K562 (cell line): Measurements from ENCODE around the gene DEGS2. TPM values are rescaled to one million over a fixed set of nuclear protein-coding genes. Genes with fewer than 3 reads are reported as not detected.

Experiments used
- ATAC-seq: fragments of 200-7000 bp; cut with Tn5 transposase; 3 replicates; pipeline ENCODE4 v1.9.1; 2020; ENCODE audit warnings: moderate library complexity
- BruUV-seq: library from RNA; stranded (reverse); fragments of 400-500 nt; replicated peaks from 2 replicates; lab custom pipeline; 2021; lab: Mats Ljungman, UMichigan
- CTCF ChIA-PET: fragments of 300-600 bp; formaldehyde crosslinking; extraction: SDS; loops from one replicate; lab custom pipeline; 2021; ENCODE audit warnings: low intra/inter-chr PET ratio; lab: Yijun Ruan, JAX
- POLR2A ChIA-PET: fragments of 300-600, 350-650 bp; sonication (Branson Sonifier 250); formaldehyde crosslinking; extraction: SDS; loops from one replicate; lab custom pipeline; 2021; ENCODE audit warnings: antibody characterized with exemption, inconsistent platforms; lab: Yijun Ruan, JAX
- DNase-seq, 4 experiments: peaks; one replicate each; pipeline versions ENCODE4 v3.0.0 to v3.0.0-alpha.2; 2011 to 2018; ENCODE audit warnings: low spot score in 3 of 4, mixed read lengths in 3 of 4; ENCODE audit errors: extremely low read depth in 1 of 4
- FAIRE-seq: peaks from 2 replicates; lab custom pipeline; 2011; peaks lifted over from hg19 to GRCh38; lab: Jason Lieb, UNC
- H2AFZ ChIP-seq: 2 replicates; pipeline ENCODE4 v1.6.0; 2011; ENCODE audit warnings: low read depth, low read length, control low read depth, inconsistent platforms
- H3K27ac ChIP-seq: fragments of 200-600 bp; 3 replicates; pipeline ENCODE4 v1.8.0; 2011; ENCODE audit warnings: low read depth, mild to moderate bottlenecking, control low read depth, inconsistent platforms, low read length, moderate library complexity, mixed read lengths; ENCODE audit errors: extremely low read depth
- H3K27me3 ChIP-seq, 2 experiments: fragments of 300-600 bp in 1 of 2; 2 replicates in 1 of 2; 3 replicates in 1 of 2; pipeline versions ENCODE4 v1.6.0 to v1.8.0; 2011; ENCODE audit warnings: inconsistent platforms in 2 of 2, low read length in 2 of 2, mild to moderate bottlenecking in 1 of 2, mixed read lengths in 1 of 2, moderate library complexity in 1 of 2; ENCODE audit not compliant: control insufficient read depth in 2 of 2, insufficient read depth in 2 of 2
- H3K36me3 ChIP-seq: fragments of 300-600 bp; 3 replicates; pipeline ENCODE4 v1.8.0; 2011; ENCODE audit warnings: mild to moderate bottlenecking, low read length, inconsistent platforms; ENCODE audit not compliant: control insufficient read depth, insufficient read depth
- H3K4me1 ChIP-seq, 2 experiments: fragments of 200-600 bp in 1 of 2; replicated peaks in 1 of 2; 2 replicates in 1 of 2; 3 replicates in 1 of 2; pipeline versions ENCODE4 v1.5.1 to v1.8.0; 2011; ENCODE audit warnings: inconsistent platforms in 2 of 2, low read length in 2 of 2, mild to moderate bottlenecking in 1 of 2, mixed read lengths in 1 of 2, moderate library complexity in 1 of 2; ENCODE audit not compliant: control insufficient read depth in 2 of 2, insufficient read depth in 2 of 2
- H3K4me2 ChIP-seq: 2 replicates; pipeline ENCODE4 v1.6.1; 2011; ENCODE audit warnings: low read length, control low read depth, inconsistent platforms, mixed read lengths; ENCODE audit not compliant: insufficient read depth
- H3K4me3 ChIP-seq: fragments of 200-600 bp; sonication (generic), shearing (Covaris generic); 2 replicates; pipeline ENCODE4 v1.5.1; 2016; ENCODE audit warnings: control low read depth, inconsistent platforms
- H3K79me2 ChIP-seq: fragments of 200-600 bp; 3 replicates; pipeline ENCODE4 v1.8.0; 2011; ENCODE audit warnings: low read length, inconsistent platforms; ENCODE audit not compliant: control insufficient read depth, insufficient read depth
- H3K9ac ChIP-seq, 2 experiments: 2 replicates each; pipeline versions ENCODE4 v1.6.0 to v1.6.1; 2011; ENCODE audit warnings: low read depth in 2 of 2, low read length in 2 of 2, control low read depth in 1 of 2, inconsistent platforms in 1 of 2, mild to moderate bottlenecking in 1 of 2, mixed read lengths in 1 of 2; ENCODE audit not compliant: insufficient read depth in 1 of 2
- H3K9me1 ChIP-seq: one replicate; pipeline ENCODE4 v1.6.0; 2011; ENCODE audit warnings: inconsistent platforms, mild to moderate bottlenecking, low read length, moderate library complexity; ENCODE audit not compliant: control insufficient read depth, insufficient read depth
- H3K9me3 ChIP-seq: replicated peaks from 2 replicates; pipeline ENCODE4 v1.5.1; 2011; ENCODE audit warnings: low read depth, low read length, inconsistent platforms; ENCODE audit not compliant: control insufficient read depth, insufficient read depth
- H4K20me1 ChIP-seq: replicated peaks from 2 replicates; pipeline ENCODE4 v1.6.1; 2011; ENCODE audit warnings: low read length, inconsistent platforms, mixed read lengths; ENCODE audit not compliant: control insufficient read depth, insufficient read depth
- CEBPZ ChIP-seq: fragments of 150-350 bp; IDR thresholded peaks from 2 replicates; pipeline ENCODE4 v1.6.1; 2014; ENCODE audit warnings: low read depth, mild to moderate bottlenecking, low read length, borderline replicate concordance
- ELK1 ChIP-seq: sonication (generic); formaldehyde crosslinking; IDR thresholded peaks from 2 replicates; pipeline ENCODE4 v1.8.1; 2022; ENCODE audit warnings: missing genetic modification reagents
- EWSR1 ChIP-seq: fragments of 450-650 bp; IDR thresholded peaks from 2 replicates; pipeline ENCODE4 v1.6.1; 2018; ENCODE audit warnings: borderline replicate concordance, mild to moderate bottlenecking, low read depth, moderate library complexity; ENCODE audit not compliant: partially characterized antibody
- FOXM1 ChIP-seq, 2 experiments: fragments of 450-650 bp in 1 of 2; sonication (generic) in 1 of 2; formaldehyde crosslinking in 1 of 2; IDR thresholded peaks; 2 replicates each; pipeline versions ENCODE4 v1.6.1 to v1.9.0; 2017 to 2022; ENCODE audit warnings: low read depth in 2 of 2, mild to moderate bottlenecking in 2 of 2, missing genetic modification reagents in 1 of 2, moderate library complexity in 1 of 2
- FOXP1 ChIP-seq: sonication (generic); formaldehyde crosslinking; IDR thresholded peaks from 2 replicates; pipeline ENCODE4 v1.8.0; 2022; ENCODE audit warnings: mild to moderate bottlenecking, missing genetic modification reagents
- GTF2E2 ChIP-seq: fragments of 200-800 bp; sonication (Bioruptor generic); IDR thresholded peaks from 2 replicates; pipeline ENCODE4 v1.6.1; 2016; ENCODE audit warnings: missing genetic modification characterization, missing compliant biosample characterization
- HDAC1 ChIP-seq, 2 experiments: fragments of 450-650 bp; IDR thresholded peaks; 2 replicates each; pipeline ENCODE4 v1.6.1; 2016 to 2017; ENCODE audit warnings: inconsistent platforms in 1 of 2, mild to moderate bottlenecking in 1 of 2, moderate library complexity in 1 of 2
- HNRNPL ChIP-seq: fragments of 200-400 bp; formaldehyde crosslinking; IDR thresholded peaks from 2 replicates; pipeline ENCODE4 v1.6.1; 2017; ENCODE audit warnings: low read depth, mild to moderate bottlenecking, low read length
- NCOA6 ChIP-seq: fragments of 450-650 bp; IDR thresholded peaks from 2 replicates; pipeline ENCODE4 v1.6.1; 2017; ENCODE audit warnings: mild to moderate bottlenecking
- NR3C1 ChIP-seq: sonication (generic); formaldehyde crosslinking; IDR thresholded peaks from 2 replicates; pipeline ENCODE4 v1.8.1; 2022; ENCODE audit warnings: missing genetic modification reagents
- RFX7 ChIP-seq: fragments of 250-450 bp; sonication (Bioruptor Pico); IDR thresholded peaks from 2 replicates; pipeline ENCODE4 v1.5.1; 2021; ENCODE audit warnings: mild to moderate bottlenecking
- RHOXF2B ChIP-seq: fragments of 250-450 bp; sonication (Bioruptor Pico); conservative IDR thresholded peaks from 2 replicates; pipeline ENCODE4 v1.5.1; 2021
- SMAD2 ChIP-seq: fragments of 150-350 bp; IDR thresholded peaks from 2 replicates; pipeline ENCODE4 v1.6.1; 2014; ENCODE audit warnings: low read depth, mild to moderate bottlenecking, low read length
- ZBTB5 ChIP-seq: fragments of 450-650 bp; IDR thresholded peaks from 2 replicates; pipeline ENCODE4 v1.6.1; 2017; ENCODE audit warnings: antibody characterized with exemption
- ZNF24 ChIP-seq: fragments of 450-650 bp; IDR thresholded peaks from 2 replicates; pipeline ENCODE4 v1.6.1; 2016
- ZNF77 ChIP-seq: fragments of 250-450 bp; sonication (Bioruptor Pico); IDR thresholded peaks from 2 replicates; pipeline ENCODE4 v1.5.0; 2020
- WGBS: fragments of 100-300 bp; shearing (Covaris generic); methylation state at CpG from one replicate; pipeline ENCODE4 v1.1.6; 2016; ENCODE audit warnings: low coverage, mixed read lengths; ENCODE audit not compliant: insufficient coverage; ENCODE audit errors: missing lambda C conversion rate; 5-methylcytosine and 5-hydroxymethylcytosine counted together
- in situ Hi-C: fragments of 300-500 bp; cut with MboI; formaldehyde crosslinking; loops from 4 replicates; pipeline ENCODE4 v1.15.0; 2018; ENCODE audit warnings: inconsistent platforms, mixed read lengths
- intact Hi-C: fragments of 100-400 bp; cut with micrococcal nuclease; formaldehyde crosslinking; loops from 2 replicates; pipeline ENCODE4 v1.14.2; 2022
- polyA plus RNA-seq, 8 experiments: library from polyadenylated mRNA; depleted of rRNA in 4 of 8; stranded (reverse) in 5 of 8; unstranded in 3 of 8; fragments of >200 nt; fragmentation: Nextera tagmentation in 2 of 8; fragmentation: Illumina TruSeq in 1 of 8; extraction: Ambion mirVana in 2 of 8; extraction: Trizol in 1 of 8; gene quantifications; 2 replicates each; pipeline versions ENCODE4 v1.2.1 to v1.2.3, GENCODE V29; 2011 to 2014; ENCODE audit warnings: inconsistent platforms in 1 of 8, missing spikeins in 1 of 8
- total RNA-seq, 7 experiments: library from RNA; depleted of rRNA in 6 of 7; stranded (reverse); fragments of >200 nt in 6 of 7; fragmentation: Illumina TruSeq in 2 of 7; extraction: Trizol in 2 of 7; gene quantifications; 2 replicates each; pipeline versions ENCODE4 v1.2.1 to v1.2.3, GENCODE V29; 2011 to 2021; ENCODE audit warnings: low replicate concordance in 1 of 7
- TF ChIP-seq, protein P1 (sequence below): fragments of 450-650 bp; IDR thresholded peaks from one replicate; pipeline ENCODE4 v1.6.1; 2018; ENCODE audit warnings: mild to moderate bottlenecking, moderate library complexity; ENCODE audit not compliant: partially characterized antibody

Gene DEGS2
- total and polyA plus RNA-seq, 9 of the 15 experiments (the other 6 are each of a cell fraction or from before 2014, with no cell fraction given): 0.22 to 2.9 (median 0.70) TPM

- FAIRE-seq (no peak), ATAC-seq (no peak)
- intact Hi-C loops (no loop called here), in situ Hi-C loops (no loop called here)
- no peak overlapping the region for H3K4me2 ChIP-seq
- no TSS peak for BruUV-seq
- no peak for TF ChIP-seq SMAD2
- no peak for TF ChIP-seq FOXM1 (IDR thresholded peaks at IDR 0.05; ENCODE audit: low read depth)
- no peak for TF ChIP-seq FOXM1 (CRISPR knock-in tag; IDR thresholded peaks at IDR 0.05; ENCODE audit: low read depth)
- no peak for TF ChIP-seq FOXP1 (CRISPR knock-in tag)
- no peak for TF ChIP-seq ZNF77
- TF ChIP-seq RFX7: no peak
- no peak for TF ChIP-seq NR3C1 (CRISPR knock-in tag)
- TF ChIP-seq GTF2E2 (tag): no peak
- TF ChIP-seq ZBTB5: no peak
- no peak for TF ChIP-seq ELK1
- no peak for TF ChIP-seq RHOXF2B (CRISPR knock-in tag)
- TF ChIP-seq, protein P1, sequence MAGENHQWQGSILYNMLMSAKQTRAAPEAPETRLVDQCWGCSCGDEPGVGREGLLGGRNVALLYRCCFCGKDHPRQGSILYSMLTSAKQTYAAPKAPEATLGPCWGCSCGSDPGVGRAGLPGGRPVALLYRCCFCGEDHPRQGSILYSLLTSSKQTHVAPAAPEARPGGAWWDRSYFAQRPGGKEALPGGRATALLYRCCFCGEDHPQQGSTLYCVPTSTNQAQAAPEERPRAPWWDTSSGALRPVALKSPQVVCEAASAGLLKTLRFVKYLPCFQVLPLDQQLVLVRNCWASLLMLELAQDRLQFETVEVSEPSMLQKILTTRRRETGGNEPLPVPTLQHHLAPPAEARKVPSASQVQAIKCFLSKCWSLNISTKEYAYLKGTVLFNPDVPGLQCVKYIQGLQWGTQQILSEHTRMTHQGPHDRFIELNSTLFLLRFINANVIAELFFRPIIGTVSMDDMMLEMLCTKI: no peak
- no peak for TF ChIP-seq ZNF24
- no peak for TF ChIP-seq CEBPZ
- no peak for TF ChIP-seq NCOA6
- TF ChIP-seq HDAC1 (IDR thresholded peaks at IDR 0.05): no peak
- TF ChIP-seq HNRNPL: no peak
- TF ChIP-seq EWSR1: no peak
- TF ChIP-seq, all 486 proteins: peak for 0
- no peak overlapping the region for H2AFZ ChIP-seq
- peaks cover 0 to 24% of the 10 kb centered on the region in 2 experiments; a peak in 2 of 5 replicates for H3K4me1 ChIP-seq
- H3K9me3 ChIP-seq: peaks cover 8% of the 10 kb centered on the region
- 70% methylated on average over 6 of the region's 6 CpGs for WGBS
- H3K27me3 ChIP-seq: no peaks in the 10 kb centered on the region
- no peak for DNase-seq
- ChIA-PET CTCF (no interaction called here), POLR2A (no interaction called here)
- no peaks in the 10 kb centered on the region for H3K9me1 ChIP-seq
- H3K36me3 ChIP-seq: no peaks in the 10 kb centered on the region
- no peak overlapping the region for H3K9ac ChIP-seq
- H3K4me3 ChIP-seq: no peak overlapping the region
- H3K79me2 ChIP-seq: no peaks in the 10 kb centered on the region
- H3K27ac ChIP-seq: no peak overlapping the region
- no peaks in the 10 kb centered on the region for H4K20me1 ChIP-seq
These were observed 5.9 kb downstream of the DEGS2 start for GRCh38 chr14:100153560-100153959.
